IMR-90 (cell line): ENCODE data around the gene LRPAP1. TPM values are rescaled to one million over a fixed set of nuclear protein-coding genes. Genes with fewer than 3 reads are reported as not detected.
A peak's percentile ranks its signal among the peaks of the same experiment; 100 is the strongest.

Experiments
- ATAC-seq: fragments of 200-7000 bp; cut with Tn5 transposase; 2 replicates; pipeline ENCODE4 v1.9.1; 2020; ENCODE audit warnings: low read depth, mild to moderate bottlenecking, moderate library complexity
- BruUV-seq: library from RNA; stranded (reverse); fragments of 400-500 nt; replicated peaks from 2 replicates; lab custom pipeline; 2021; lab: Mats Ljungman, UMichigan
- CTCF ChIA-PET: fragments of 300-600 bp; formaldehyde crosslinking; extraction: SDS; loops from one replicate; lab custom pipeline; 2021; ENCODE audit warnings: antibody characterized with exemption; lab: Yijun Ruan, JAX
- POLR2A ChIA-PET: fragments of 300-600 bp; sonication (Branson Sonifier 250); formaldehyde crosslinking; loops from one replicate; lab custom pipeline; 2022; ENCODE audit warnings: antibody characterized with exemption; ENCODE audit not compliant: unreplicated experiment; lab: Charles Lee
- DNase-seq: peaks from one replicate; pipeline ENCODE4 v3.0.0; 2013
- H2AFZ ChIP-seq: replicated peaks from 2 replicates; pipeline ENCODE3; 2013; ENCODE audit warnings: low read length, mild to moderate bottlenecking; ENCODE audit not compliant: poor library complexity
- H2AK5ac ChIP-seq: 2 replicates; pipeline ENCODE4 v1.6.1; 2013; ENCODE audit warnings: low read depth, low read length, inconsistent platforms
- H2AK9ac ChIP-seq: replicated peaks from 2 replicates; pipeline ENCODE3; 2013; ENCODE audit warnings: mild to moderate bottlenecking, low read depth, low read length, moderate library complexity; ENCODE audit not compliant: poor library complexity
- H2BK120ac ChIP-seq: 2 replicates; pipeline ENCODE4 v1.6.1; 2013; ENCODE audit warnings: low read depth, low read length, inconsistent platforms
- H2BK15ac ChIP-seq: 3 replicates; pipeline ENCODE4 v1.6.1; 2013; ENCODE audit warnings: low read depth, low read length, inconsistent platforms
- H2BK20ac ChIP-seq: 2 replicates; pipeline ENCODE4 v1.6.1; 2013; ENCODE audit warnings: low read depth, mild to moderate bottlenecking, inconsistent platforms, low read length, moderate library complexity
- H2BK5ac ChIP-seq: 2 replicates; pipeline ENCODE4 v1.6.1; 2013; ENCODE audit warnings: mild to moderate bottlenecking, low read depth, low read length, inconsistent platforms; ENCODE audit not compliant: poor library complexity, severe bottlenecking
- H3K14ac ChIP-seq: replicated peaks from 2 replicates; pipeline ENCODE4 v1.6.1; 2013; ENCODE audit warnings: low read depth, low read length, inconsistent platforms
- H3K18ac ChIP-seq: 2 replicates; pipeline ENCODE4 v1.6.1; 2013; ENCODE audit warnings: low read depth, low read length, control low read depth
- H3K23ac ChIP-seq: 2 replicates; pipeline ENCODE4 v1.6.1; 2013; ENCODE audit warnings: low read depth, low read length, inconsistent platforms
- H3K27ac ChIP-seq: 2 replicates; pipeline ENCODE4 v1.5.1; 2013; ENCODE audit warnings: mild to moderate bottlenecking, control low read depth, low read length; ENCODE audit not compliant: insufficient read depth
- H3K27me3 ChIP-seq: 2 replicates; pipeline ENCODE4 v1.6.1; 2013; ENCODE audit warnings: low read length; ENCODE audit not compliant: control insufficient read depth, insufficient read depth
- H3K36me3 ChIP-seq: 2 replicates; pipeline ENCODE4 v1.6.1; 2013; ENCODE audit warnings: low read length, mixed read lengths; ENCODE audit not compliant: control insufficient read depth, insufficient read depth
- H3K4ac ChIP-seq: 2 replicates; pipeline ENCODE4 v1.6.1; 2013; ENCODE audit warnings: low read depth, low read length, inconsistent platforms
- H3K4me1 ChIP-seq: 2 replicates; pipeline ENCODE4 v1.6.1; 2013; ENCODE audit warnings: low read length, mixed read lengths; ENCODE audit not compliant: control insufficient read depth, insufficient read depth
- H3K4me2 ChIP-seq: 2 replicates; pipeline ENCODE4 v1.6.1; 2013; ENCODE audit warnings: low read depth, mild to moderate bottlenecking, control low read depth, low read length, moderate library complexity
- H3K4me3 ChIP-seq: 2 replicates; pipeline ENCODE4 v1.5.1; 2013; ENCODE audit warnings: low read depth, mild to moderate bottlenecking, control low read depth, low read length, moderate library complexity; ENCODE audit not compliant: insufficient read depth
- H3K56ac ChIP-seq: 2 replicates; pipeline ENCODE4 v1.6.1; 2013; ENCODE audit warnings: low read length, inconsistent platforms; ENCODE audit not compliant: insufficient read depth; ENCODE audit errors: extremely low read depth
- H3K79me1 ChIP-seq, 2 experiments: 2 replicates each; pipeline ENCODE4 v1.6.1; 2013; ENCODE audit warnings: low read length in 2 of 2, inconsistent platforms in 1 of 2, low read depth in 1 of 2
- H3K9ac ChIP-seq: 2 replicates; pipeline ENCODE4 v1.6.1; 2013; ENCODE audit warnings: low read depth, low read length, control low read depth
- H3K9me1 ChIP-seq: 2 replicates; pipeline ENCODE4 v1.6.1; 2013; ENCODE audit warnings: low read length, inconsistent platforms; ENCODE audit not compliant: insufficient read depth
- H3K9me3 ChIP-seq: 2 replicates; pipeline ENCODE4 v1.6.1; 2013; ENCODE audit warnings: low read length; ENCODE audit not compliant: control insufficient read depth, insufficient read depth
- H4K20me1 ChIP-seq: 2 replicates; pipeline ENCODE4 v1.6.1; 2013; ENCODE audit warnings: low read length, inconsistent platforms; ENCODE audit not compliant: insufficient read depth
- H4K5ac ChIP-seq: 2 replicates; pipeline ENCODE4 v1.6.1; 2013; ENCODE audit warnings: mild to moderate bottlenecking, low read depth, low read length, control low read depth
- H4K8ac ChIP-seq, 2 experiments: 2 replicates each; pipeline ENCODE4 v1.6.1; 2013; ENCODE audit warnings: low read depth in 2 of 2, low read length in 2 of 2, control low read depth in 1 of 2, inconsistent platforms in 1 of 2
- H4K91ac ChIP-seq: 2 replicates; pipeline ENCODE4 v1.6.1; 2013; ENCODE audit warnings: low read depth, low read length, inconsistent platforms; ENCODE audit not compliant: insufficient read depth
- BHLHE40 ChIP-seq: fragments of 150-350 bp; IDR thresholded peaks from 2 replicates; pipeline ENCODE4 v1.6.1; 2016; ENCODE audit warnings: mild to moderate bottlenecking, low read depth, low read length
- CEBPB ChIP-seq: IDR thresholded peaks from 2 replicates; pipeline ENCODE4 v1.6.1; 2012; ENCODE audit warnings: low read depth, low read length, improper control_type of control experiment
- CHD1 ChIP-seq: IDR thresholded peaks from 2 replicates; pipeline ENCODE4 v1.6.1; 2012; ENCODE audit warnings: low read depth, low read length, improper control_type of control experiment
- CTCF ChIP-seq: conservative IDR thresholded peaks from 2 replicates; pipeline ENCODE4 v1.5.1; 2012; ENCODE audit warnings: mild to moderate bottlenecking, low read depth, low read length, improper control_type of control experiment
- ELK1 ChIP-seq: fragments of 150-350 bp; IDR thresholded peaks from 2 replicates; pipeline ENCODE4 v1.6.1; 2016; ENCODE audit warnings: low read depth, mild to moderate bottlenecking, low read length, moderate library complexity, borderline replicate concordance
- FOS ChIP-seq: fragments of 150-350 bp; IDR thresholded peaks from 2 replicates; pipeline ENCODE4 v1.6.1; 2016; ENCODE audit warnings: low read depth, low read length
- MAFK ChIP-seq: IDR thresholded peaks from 2 replicates; pipeline ENCODE4 v1.6.1; 2012; ENCODE audit warnings: low read depth, low read length, improper control_type of control experiment
- MAZ ChIP-seq: IDR thresholded peaks from 2 replicates; pipeline ENCODE4 v1.6.1; 2012; ENCODE audit warnings: low read depth, mild to moderate bottlenecking, low read length, improper control_type of control experiment, moderate library complexity, borderline replicate concordance
- MXI1 ChIP-seq: IDR thresholded peaks from 2 replicates; pipeline ENCODE4 v1.6.1; 2012; ENCODE audit warnings: low read depth, mild to moderate bottlenecking, low read length, moderate library complexity, borderline replicate concordance
- NFE2L2 ChIP-seq: fragments of 150-350 bp; IDR thresholded peaks from 2 replicates; pipeline ENCODE4 v1.6.1; 2016; ENCODE audit warnings: low read depth, mild to moderate bottlenecking, low read length
- POLR2A ChIP-seq: IDR thresholded peaks from 2 replicates; pipeline ENCODE4 v1.6.1; 2012; ENCODE audit warnings: mild to moderate bottlenecking, low read depth, low read length
- RAD21 ChIP-seq: IDR thresholded peaks from 2 replicates; pipeline ENCODE4 v1.6.1; 2012; ENCODE audit warnings: low read length, improper control_type of control experiment
- RCOR1 ChIP-seq: IDR thresholded peaks from 2 replicates; pipeline ENCODE4 v1.6.1; 2012; ENCODE audit warnings: mild to moderate bottlenecking, low read length, improper control_type of control experiment; ENCODE audit not compliant: insufficient replicate concordance
- RFX5 ChIP-seq: IDR thresholded peaks from 2 replicates; pipeline ENCODE4 v1.8.0; 2012; ENCODE audit warnings: low read depth, mild to moderate bottlenecking, low read length, moderate library complexity
- SMC3 ChIP-seq: fragments of 150-350 bp; IDR thresholded peaks from 2 replicates; pipeline ENCODE4 v1.6.1; 2016; ENCODE audit warnings: low read depth, mild to moderate bottlenecking, antibody characterized with exemption, low read length, moderate library complexity
- USF2 ChIP-seq: fragments of 150-350 bp; IDR thresholded peaks from 2 replicates; pipeline ENCODE4 v1.6.1; 2017; ENCODE audit warnings: mild to moderate bottlenecking, antibody characterized with exemption, low read length, low read depth
- WGBS, 2 experiments: methylation state at CpG; one replicate each; pipeline versions ENCODE4 v1.1.5 to v1.1.7; 2013; ENCODE audit warnings: missing lambda C conversion rate in 2 of 2; ENCODE audit not compliant: insufficient read length in 1 of 2; ENCODE audit errors: extremely low coverage in 2 of 2; 5-methylcytosine and 5-hydroxymethylcytosine counted together
- dilution Hi-C: fragments of 300-500 bp; cut with HindIII; formaldehyde crosslinking; loops from one replicate; pipeline ENCODE4 v1.14.3; 2018; ENCODE audit warnings: low sequenced_read_pairs; ENCODE audit not compliant: unreplicated experiment
- in situ Hi-C: fragments of 300-500 bp; cut with MboI; formaldehyde crosslinking; loops from 3 replicates; pipeline ENCODE4 v1.14.3; 2019; ENCODE audit warnings: low sequenced_read_pairs, inconsistent platforms, mixed read lengths
- intact Hi-C: fragments of 100-400 bp; cut with micrococcal nuclease; formaldehyde crosslinking; loops from 2 replicates; pipeline ENCODE4 v1.10.0; 2022
- polyA plus RNA-seq, 3 experiments: library from polyadenylated mRNA; depleted of rRNA; stranded (reverse); fragments of >200 nt; gene quantifications; 2 replicates each; pipeline ENCODE4 v1.2.3, GENCODE V29; 2012; ENCODE audit warnings: low replicate concordance in 1 of 3
- total RNA-seq: library from RNA; depleted of rRNA; stranded (reverse); fragments of >200 nt; gene quantifications from 2 replicates; pipeline ENCODE4 v1.2.3, GENCODE V29; 2012

Gene LRPAP1
- total and polyA plus RNA-seq, 2 of the 4 experiments (the other 2 are of a cell fraction): 135 to 175 TPM

- ChIA-PET POLR2A (no interaction called here), CTCF (no interaction called here)
- in situ Hi-C loops (no loop called here), dilution Hi-C loops (no loop called here), intact Hi-C loops (no loop called here)
- H2AK9ac ChIP-seq: peak overlapping the region; percentile 61
- H3K9me3 ChIP-seq: no peaks in the 10 kb centered on the region
- no peak overlapping the region for H3K14ac ChIP-seq
- no peak overlapping the region for H3K4ac ChIP-seq
- no peaks in the 10 kb centered on the region for H3K9me1 ChIP-seq
- no peak overlapping the region for H4K8ac ChIP-seq
- no peak overlapping the region for H4K5ac ChIP-seq
- H3K27ac ChIP-seq: no peak overlapping the region
- H2BK20ac ChIP-seq: no peak overlapping the region
- no peak overlapping the region for H2BK5ac ChIP-seq
- H3K18ac ChIP-seq: no peak overlapping the region
- ATAC-seq (no peak), DNase-seq (no peak)
- no peak overlapping the region for H3K56ac ChIP-seq
- BruUV-seq: no TSS peak
- H3K36me3 ChIP-seq: no peaks in the 10 kb centered on the region
- H2AFZ ChIP-seq: no peak overlapping the region
- no peak overlapping the region for H3K23ac ChIP-seq
- H3K79me1 ChIP-seq: no peaks in the 10 kb centered on the region
- H3K27me3 ChIP-seq: peaks cover 48% of the 10 kb centered on the region
- no peak overlapping the region for H2BK15ac ChIP-seq
- H2AK5ac ChIP-seq: no peak overlapping the region
- WGBS, 2 experiments: 74% methylated on average over 5 of the region's 7 CpGs; no CpG with 5 or more reads in 1 of the 2 experiments
- no peaks in the 10 kb centered on the region for H3K4me1 ChIP-seq
- H4K91ac ChIP-seq: no peak overlapping the region
- no peak overlapping the region for H3K4me3 ChIP-seq
- no peak overlapping the region for H3K4me2 ChIP-seq
- no peak for TF ChIP-seq ELK1
- TF ChIP-seq MAFK: no peak
- no peak for TF ChIP-seq USF2
- no peak for TF ChIP-seq MXI1
- no peak for TF ChIP-seq CHD1
- no peak for TF ChIP-seq POLR2A
- TF ChIP-seq MAZ: no peak
- TF ChIP-seq RCOR1: no peak
- no peak for TF ChIP-seq BHLHE40
- no peak for TF ChIP-seq NFE2L2
- TF ChIP-seq CTCF: no peak
- TF ChIP-seq SMC3: no peak
- no peak for TF ChIP-seq RAD21
- no peak for TF ChIP-seq RFX5
- TF ChIP-seq FOS: no peak
- TF ChIP-seq CEBPB: no peak
- H2BK120ac ChIP-seq: no peak overlapping the region
- no peak overlapping the region for H3K9ac ChIP-seq
- H4K20me1 ChIP-seq: peaks cover 8% of the 10 kb centered on the region; the same call in 1 of the 2 replicates
Observed at GRCh38 chr4:3487861-3488260, 44.4 kb downstream of the LRPAP1 start.
